Activated naive CD4-positive, alpha-beta T cell treated with anti-CD3 and anti-CD28 coated beads, Interleukin-2, amount 50 U/mL, for 24 hours (primary cell): Measurements from ENCODE around the gene NRSN2.
"Not testable (repeated sequence)": the region's sequence is repeated elsewhere in the genome, so short reads cannot be mapped to it uniquely, and the experiment has no call there.

Experiments
- H3K27ac Mint-ChIP-seq: one replicate; pipeline ENCODE4 v1.8.0; 2021; ENCODE audit warnings: mild to moderate bottlenecking, mixed read lengths
- H3K27me3 Mint-ChIP-seq: one replicate; pipeline ENCODE4 v1.8.0; 2021; ENCODE audit warnings: mixed read lengths
- H3K36me3 Mint-ChIP-seq: one replicate; pipeline ENCODE4 v1.8.0; 2021; ENCODE audit warnings: mixed read lengths
- H3K4me1 Mint-ChIP-seq: one replicate; pipeline ENCODE4 v1.8.0; 2021; ENCODE audit warnings: mixed read lengths
- H3K4me3 Mint-ChIP-seq: one replicate; pipeline ENCODE4 v1.8.0; 2021; ENCODE audit warnings: mild to moderate bottlenecking, mixed read lengths
- H3K9me3 Mint-ChIP-seq: one replicate; pipeline ENCODE4 v1.8.0; 2021; ENCODE audit warnings: mixed read lengths

NRSN2 gene

GRCh38 chr20:334578-334977 lies 12.3 kb upstream of the NRSN2 start:
- Mint-ChIP-seq H3K4me3 (no peak overlapping the region), H3K4me1 (peaks cover 9% of the 10 kb centered on the region), H3K27me3 (no peaks in the 10 kb centered on the region), H3K9me3 (no peaks in the 10 kb centered on the region), H3K36me3 (no peaks in the 10 kb centered on the region), H3K27ac (no peak overlapping the region)

DNA sequence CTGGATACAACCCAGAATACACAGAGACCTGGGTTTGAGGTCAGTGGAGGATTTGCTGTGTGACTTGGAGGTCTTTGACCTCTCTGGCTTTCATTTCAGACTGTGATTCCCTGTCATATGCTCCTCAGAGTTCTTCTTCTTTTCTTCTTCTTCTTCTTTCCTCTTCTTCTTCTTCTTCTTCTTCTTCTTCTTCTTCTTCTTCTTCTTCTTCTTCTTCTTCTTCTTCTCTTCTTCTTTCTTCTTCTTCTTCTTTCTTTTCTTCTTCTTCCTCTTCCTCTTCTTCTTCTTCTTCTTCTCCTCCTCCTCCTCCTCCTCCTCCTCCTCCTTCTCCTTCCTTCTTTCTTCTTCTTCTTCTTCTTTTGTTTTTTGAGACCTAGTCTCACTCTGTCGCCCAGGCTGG lies 10.9 kb upstream of the NRSN2 start:
- not testable (repeated sequence) for H3K4me1 Mint-ChIP-seq, H3K27ac Mint-ChIP-seq, H3K27me3 Mint-ChIP-seq, H3K4me3 Mint-ChIP-seq, H3K36me3 Mint-ChIP-seq, H3K9me3 Mint-ChIP-seq

DNA sequence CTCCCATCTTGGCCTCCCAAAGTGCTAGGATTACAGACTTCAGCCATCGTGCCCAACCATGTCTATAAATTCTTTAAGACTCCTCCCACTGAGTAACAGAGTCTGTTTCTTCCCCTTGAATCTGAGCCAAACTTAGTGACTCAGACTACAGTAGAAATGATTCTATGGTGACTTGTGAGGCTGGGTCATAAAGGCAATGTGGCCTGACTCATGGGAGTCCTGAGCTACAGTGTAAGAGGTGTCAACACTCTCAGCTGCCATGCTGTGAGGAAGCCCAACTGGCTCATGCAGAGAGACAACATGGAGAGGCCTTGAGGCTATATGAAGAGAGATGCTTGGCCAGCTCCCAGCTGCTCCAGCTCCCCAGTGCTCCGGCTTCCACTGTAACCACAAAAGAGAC lies 5.2 kb upstream of the NRSN2 start:
- H3K27me3 Mint-ChIP-seq, result no peaks in the 10 kb centered on the region
- H3K36me3 Mint-ChIP-seq, result peaks cover 2% of the 10 kb centered on the region
- H3K4me3 Mint-ChIP-seq, result no peak overlapping the region
- H3K27ac Mint-ChIP-seq, result no peak overlapping the region
- peaks cover 7% of the 10 kb centered on the region for H3K4me1 Mint-ChIP-seq
- peaks cover 4% of the 10 kb centered on the region for H3K9me3 Mint-ChIP-seq

DNA sequence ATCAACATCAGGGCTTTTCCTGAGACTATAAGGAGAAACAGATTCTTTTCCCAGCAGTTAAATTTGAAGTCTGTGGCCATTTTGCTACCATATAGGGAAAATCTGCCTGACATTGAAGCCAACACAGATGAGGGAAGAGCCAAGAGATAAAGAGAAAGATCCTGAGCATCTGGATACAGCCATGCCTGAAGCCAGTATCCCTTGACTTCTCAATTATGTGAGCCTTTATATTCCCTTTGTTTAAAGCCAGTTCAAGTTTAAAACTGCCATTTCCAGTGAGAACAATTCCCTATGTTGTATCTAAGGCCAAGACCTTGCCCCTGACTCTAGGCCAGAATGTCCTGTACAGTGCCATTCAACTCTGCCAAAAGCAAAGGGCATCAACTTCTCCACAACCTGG lies 3.8 kb upstream of the NRSN2 start:
- Mint-ChIP-seq H3K4me1 (peaks cover 8% of the 10 kb centered on the region), H3K36me3 (peaks cover 2% of the 10 kb centered on the region), H3K9me3 (peaks cover 4% of the 10 kb centered on the region), H3K4me3 (no peak overlapping the region), H3K27ac (no peak overlapping the region), H3K27me3 (no peaks in the 10 kb centered on the region)

DNA sequence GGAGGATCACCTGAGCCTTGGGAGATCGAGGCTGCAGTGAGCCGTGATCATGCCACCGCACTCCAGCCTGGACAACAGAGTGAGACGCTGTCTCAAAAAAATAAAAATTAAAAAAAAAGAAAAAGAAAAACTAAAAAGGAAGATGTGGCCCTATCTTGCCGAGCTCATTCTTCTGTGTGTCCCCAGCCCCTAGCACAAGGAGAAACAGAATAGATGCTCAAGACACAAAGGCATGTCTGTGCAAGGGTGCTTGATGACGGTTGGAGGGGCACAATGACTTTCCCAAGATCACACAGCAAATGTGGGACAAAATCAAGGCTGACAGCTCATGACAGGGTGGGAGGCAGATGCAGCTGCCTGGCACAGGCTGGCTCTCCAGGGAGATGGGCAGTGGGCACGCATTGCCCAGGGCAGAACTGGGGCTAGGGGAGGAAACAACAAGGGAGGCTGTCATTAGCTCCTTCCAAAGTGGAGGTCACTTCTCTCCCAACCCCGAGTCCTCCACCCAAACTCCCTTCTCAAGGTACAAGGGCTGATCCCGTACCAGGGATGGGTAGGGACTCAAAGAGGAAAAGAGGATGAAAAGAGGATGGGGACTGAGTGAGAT lies 775 bp upstream of the NRSN2 start:
- Mint-ChIP-seq H3K4me3 (peak overlapping the region; percentile 84), H3K36me3 (peaks cover 2% of the 10 kb centered on the region), H3K27me3 (no peaks in the 10 kb centered on the region), H3K4me1 (peaks cover 13% of the 10 kb centered on the region), H3K27ac (peak overlapping the region; percentile 71), H3K9me3 (peaks cover 4% of the 10 kb centered on the region)

DNA sequence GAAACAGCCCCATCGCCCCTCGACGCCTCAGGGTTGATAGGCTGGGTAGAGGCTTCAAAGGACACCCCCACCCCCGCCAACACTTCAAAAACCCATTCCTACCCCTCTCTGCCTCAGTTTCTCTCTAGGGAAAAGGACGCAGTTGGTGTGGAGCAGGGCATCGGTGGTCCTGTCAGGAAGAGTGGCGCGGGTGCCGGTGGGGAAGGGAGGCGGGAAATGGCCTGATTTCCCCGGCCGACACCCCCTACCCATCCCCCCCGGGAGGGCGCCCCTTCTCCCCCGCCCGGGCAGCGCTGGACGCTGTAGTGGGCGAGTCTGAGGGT lies 367 bp downstream of the NRSN2 start:
- H3K9me3 Mint-ChIP-seq, result no peaks in the 10 kb centered on the region
- H3K4me1 Mint-ChIP-seq, result peaks cover 13% of the 10 kb centered on the region
- H3K27me3 Mint-ChIP-seq, result no peaks in the 10 kb centered on the region
- peak overlapping the region; percentile 94 for H3K4me3 Mint-ChIP-seq
- H3K27ac Mint-ChIP-seq, result no peak overlapping the region
- no peaks in the 10 kb centered on the region for H3K36me3 Mint-ChIP-seq

- Mint-ChIP-seq H3K36me3 (no peaks in the 10 kb centered on the region), H3K27ac (peak overlapping the region; percentile 79)
Measured at GRCh38 chr20:347640-348484, 951 bp downstream of the NRSN2 start.

GRCh38 chr20:348972-349841 lies 2.3 kb downstream of the NRSN2 start:
- H3K27me3 Mint-ChIP-seq, result no peaks in the 10 kb centered on the region
- H3K9me3 Mint-ChIP-seq, result no peaks in the 10 kb centered on the region
- no peaks in the 10 kb centered on the region for H3K36me3 Mint-ChIP-seq
- H3K27ac Mint-ChIP-seq, result no peak overlapping the region
- H3K4me1 Mint-ChIP-seq, result peaks cover 13% of the 10 kb centered on the region
- H3K4me3 Mint-ChIP-seq, result peak overlapping the region; percentile 94

More at GRCh38 chr20:347640-348484, 951 bp downstream of the NRSN2 start:
- no peaks in the 10 kb centered on the region for H3K27me3 Mint-ChIP-seq
- no peaks in the 10 kb centered on the region for H3K9me3 Mint-ChIP-seq
- H3K4me3 Mint-ChIP-seq, result peak overlapping the region; percentile 94
- H3K4me1 Mint-ChIP-seq, result peaks cover 13% of the 10 kb centered on the region

DNA sequence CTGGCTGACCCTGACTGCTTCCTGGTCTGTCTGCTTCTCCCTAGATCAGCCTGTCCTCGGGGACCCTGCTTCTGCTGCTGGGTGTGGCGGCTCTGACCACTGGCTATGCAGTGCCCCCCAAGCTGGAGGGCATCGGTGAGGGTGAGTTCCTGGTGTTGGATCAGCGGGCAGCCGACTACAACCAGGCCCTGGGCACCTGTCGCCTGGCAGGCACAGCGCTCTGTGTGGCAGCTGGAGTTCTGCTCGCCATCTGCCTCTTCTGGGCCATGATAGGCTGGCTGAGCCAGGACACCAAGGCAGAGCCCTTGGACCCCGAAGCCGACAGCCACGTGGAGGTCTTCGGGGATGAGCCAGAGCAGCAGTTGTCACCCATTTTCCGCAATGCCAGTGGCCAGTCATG lies 6.3 kb downstream of the NRSN2 start:
- Mint-ChIP-seq H3K36me3 (no peaks in the 10 kb centered on the region), H3K9me3 (no peaks in the 10 kb centered on the region), H3K27ac (no peak overlapping the region), H3K27me3 (no peaks in the 10 kb centered on the region), H3K4me3 (no peak overlapping the region), H3K4me1 (peaks cover 9% of the 10 kb centered on the region)

GRCh38 chr20:354298-354977 lies 7.5 kb downstream of the NRSN2 start:
- Mint-ChIP-seq H3K27me3 (no peaks in the 10 kb centered on the region), H3K9me3 (no peaks in the 10 kb centered on the region), H3K4me1 (peaks cover 4% of the 10 kb centered on the region), H3K27ac (no peak overlapping the region), H3K36me3 (no peaks in the 10 kb centered on the region), H3K4me3 (no peak overlapping the region)

DNA sequence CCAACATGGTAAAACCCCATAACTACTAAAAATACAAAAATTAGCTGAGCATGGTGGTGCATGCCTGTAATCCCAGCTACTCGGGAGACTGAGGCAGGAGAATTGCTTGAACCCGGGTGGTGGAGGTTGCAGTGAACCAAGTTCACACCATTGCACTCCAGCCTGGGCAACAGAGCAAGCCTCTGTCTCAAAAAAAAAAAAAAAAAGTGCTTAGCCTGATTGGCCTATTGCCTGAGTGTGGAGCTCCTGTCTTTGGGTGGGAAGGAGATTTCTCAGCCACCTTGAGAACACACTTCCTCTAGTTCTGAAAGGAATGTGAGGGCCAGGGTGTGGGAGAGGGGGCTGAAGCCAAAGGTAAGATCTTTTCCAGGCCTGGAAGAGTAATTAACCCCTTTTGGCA lies 9.2 kb downstream of the NRSN2 start:
- H3K9me3 Mint-ChIP-seq, H3K36me3 Mint-ChIP-seq, H3K4me3 Mint-ChIP-seq, H3K27ac Mint-ChIP-seq, H3K27me3 Mint-ChIP-seq, H3K4me1 Mint-ChIP-seq: not testable (repeated sequence)

DNA sequence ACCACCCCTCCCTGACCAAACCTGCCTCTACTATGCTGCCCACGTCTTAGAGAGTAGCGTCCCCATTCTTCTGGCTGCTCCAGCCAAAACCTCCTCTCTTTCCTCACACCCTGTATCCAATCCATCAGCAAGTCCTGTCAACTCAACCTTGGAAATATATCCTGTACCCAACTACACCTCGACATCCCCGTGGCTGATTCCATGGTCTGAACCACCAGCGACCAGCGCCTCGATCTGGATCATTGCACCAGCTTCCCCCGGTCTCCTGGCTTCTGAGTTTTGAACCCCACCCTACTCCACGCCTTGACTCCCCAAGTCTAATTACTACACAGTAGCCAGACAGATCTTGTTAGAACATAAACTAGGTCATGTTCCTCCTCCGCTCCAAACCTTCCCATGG lies 9.8 kb downstream of the NRSN2 start:
- Mint-ChIP-seq H3K27me3 (no peaks in the 10 kb centered on the region), H3K27ac (peak overlapping the region; percentile 36), H3K4me1 (peaks cover 4% of the 10 kb centered on the region), H3K9me3 (no peaks in the 10 kb centered on the region), H3K4me3 (no peak overlapping the region), H3K36me3 (no peaks in the 10 kb centered on the region)

DNA sequence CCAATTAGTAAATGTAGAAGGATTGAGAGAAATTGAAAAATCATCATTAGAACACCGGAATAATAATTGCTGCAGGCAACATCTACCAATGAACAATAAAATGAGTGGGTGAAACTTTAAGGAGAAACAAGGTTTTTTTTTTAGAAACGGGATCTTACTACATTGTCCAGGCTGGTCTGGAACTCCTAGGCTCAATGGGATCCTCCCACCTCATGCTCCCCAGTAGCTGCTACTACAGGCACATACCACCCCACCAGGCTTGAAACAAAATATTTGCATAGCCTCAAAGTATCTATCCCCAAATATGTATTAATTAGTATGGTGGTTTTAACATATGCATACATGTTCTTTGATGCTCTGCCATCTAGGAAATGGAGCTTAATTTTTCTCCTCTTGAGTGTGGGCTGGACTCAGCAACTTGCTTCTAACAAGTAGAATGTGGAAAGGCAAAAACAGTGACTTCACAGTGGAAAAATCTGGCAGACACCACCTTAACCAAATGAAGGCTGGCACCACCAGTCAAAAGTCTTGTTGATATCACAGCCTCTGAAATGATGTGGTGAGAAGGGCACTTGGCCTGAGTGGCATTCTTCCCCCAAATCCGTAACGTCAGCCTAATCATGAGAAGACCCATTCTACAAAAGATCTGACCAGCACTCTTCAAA lies 12.1 kb downstream of the NRSN2 start:
- Mint-ChIP-seq H3K4me1 (peaks cover 11% of the 10 kb centered on the region), H3K9me3 (no peaks in the 10 kb centered on the region), H3K36me3 (no peaks in the 10 kb centered on the region), H3K27ac (no peak overlapping the region), H3K27me3 (no peaks in the 10 kb centered on the region), H3K4me3 (no peak overlapping the region)

- no peak overlapping the region for H3K4me3 Mint-ChIP-seq
- H3K36me3 Mint-ChIP-seq, result no peaks in the 10 kb centered on the region
- H3K9me3 Mint-ChIP-seq, result no peaks in the 10 kb centered on the region
- H3K4me1 Mint-ChIP-seq, result peaks cover 32% of the 10 kb centered on the region
- no peak overlapping the region for H3K27ac Mint-ChIP-seq
- no peaks in the 10 kb centered on the region for H3K27me3 Mint-ChIP-seq
Measured at GRCh38 chr20:361561-361960, 14.7 kb downstream of the NRSN2 start.
